Measurements from ENCODE around the gene RNF217. TPM values are rescaled to one million over a fixed set of nuclear protein-coding genes. Genes with fewer than 3 reads are reported as not detected.
"Not testable (repeated sequence)": the region's sequence is repeated elsewhere in the genome, so short reads cannot be mapped to it uniquely, and the experiment has no call there.

The RNF217 gene
- 10 to 100 TPM in 1 of 4 donors, 1 to 10 TPM in 1, under 1 TPM in 2; 0.54 to 17.7 (median 1.8) TPM for polyA plus RNA-seq
- long read RNA-seq, donor 1, full-length matches to known transcripts = 4 of 4 reads
- long read RNA-seq, donor 1, partial matches to known transcripts = 0 of 4 reads
- long read RNA-seq, donor 1, other reads (novel, unspliced or antisense) = 0 of 4 reads
- long read RNA-seq, donor 2 = 0 reads
- long read RNA-seq, donor 3, partial matches to known transcripts = 0 of 1 reads
- long read RNA-seq, donor 3, other reads (novel, unspliced or antisense) = 0 of 1 reads
- long read RNA-seq, donor 4 = 0 reads
- long read RNA-seq, donor 5, partial matches to known transcripts = 0 of 1 reads
- long read RNA-seq, donor 5, other reads (novel, unspliced or antisense) = 0 of 1 reads
- long read RNA-seq, donor 6 = 0 reads
- long read RNA-seq, donor 7, full-length matches to known transcripts = 5 of 5 reads
- long read RNA-seq, donor 7, partial matches to known transcripts = 0 of 5 reads
- long read RNA-seq, donor 7, other reads (novel, unspliced or antisense) = 0 of 5 reads
- long read RNA-seq, donor 8 = 0 reads
- long read RNA-seq, donor 9 = 0 reads
- long read RNA-seq, donor 10, full-length matches to known transcripts = 1 of 1 reads
- long read RNA-seq, donor 10, partial matches to known transcripts = 0 of 1 reads
- long read RNA-seq, donor 10, other reads (novel, unspliced or antisense) = 0 of 1 reads

GRCh38 chr6:124961777-124962638, at the start of gene RNF217:
RNF217 (plus strand) TSS chr6:124962437; CDS start chr6:124962545, 108 bp downstream.
- Histone ChIP-seq H3K36me3 (ENCODE audit: control insufficient read depth in 3 of 3, insufficient read depth in 2 of 3, low read depth in 1 of 3, low read length in 3 of 3) (no peaks in the 10 kb centered on the region), H3K27ac (ENCODE audit: low read depth in 1 of 3, low read length in 2 of 3) (peak within 1 kb of the TSS; percentile 81 to 85 (median 85)), H3K9me3 (ENCODE audit: control insufficient read depth in 2 of 2, insufficient read depth in 1 of 2, low read depth in 1 of 2, low read length in 1 of 2) (no peaks in the 10 kb centered on the region), H3K4me3 (ENCODE audit: low read depth in 1 of 3, low read length in 3 of 3) (peak within 1 kb of the TSS; percentile 46 to 92 (median 62)), H3K27me3 (ENCODE audit: control insufficient read depth in 3 of 3, insufficient read depth in 3 of 3, low read length in 3 of 3) (no peaks in the 10 kb centered on the region), H3K4me1 (ENCODE audit: control insufficient read depth in 3 of 3, insufficient read depth in 2 of 3, low read depth in 1 of 3, low read length in 2 of 3) (peaks cover 0 to 10% (median 7%) of the 10 kb centered on the region in 3 donors)
- FAIRE-seq (no peak), DNase-seq (peak in 1 of 2 donors; percentile 43)
- WGBS, 3 donors = 1% methylated on average over 43 to 101 of the region's 101 CpGs

GRCh38 chr6:124913056-124913455, 49.2 kb upstream of the RNF217 start:
- H3K4me1 ChIP-seq (ENCODE audit: control insufficient read depth in 3 of 3, insufficient read depth in 2 of 3, low read depth in 1 of 3, low read length in 2 of 3) = no peaks in the 10 kb centered on the region
- 93 to 97% (median 94%) methylated on average over 1 of the region's 1 CpG for WGBS, 3 donors
- H3K36me3 ChIP-seq (ENCODE audit: control insufficient read depth in 3 of 3, insufficient read depth in 2 of 3, low read depth in 1 of 3, low read length in 3 of 3) = no peaks in the 10 kb centered on the region
- H3K27me3 ChIP-seq (ENCODE audit: control insufficient read depth in 3 of 3, insufficient read depth in 3 of 3, low read length in 3 of 3) = no peaks in the 10 kb centered on the region
- no peak overlapping the region for H3K27ac ChIP-seq (ENCODE audit: low read depth in 1 of 3, low read length in 2 of 3)
- DNase-seq (no peak), FAIRE-seq (no peak)
- no peak overlapping the region for H3K4me3 ChIP-seq (ENCODE audit: low read depth in 1 of 3, low read length in 3 of 3)
- no peaks in the 10 kb centered on the region for H3K9me3 ChIP-seq (ENCODE audit: control insufficient read depth in 2 of 2, insufficient read depth in 1 of 2, low read depth in 1 of 2, low read length in 1 of 2)

- 90 to 93% (median 92%) methylated on average over 1 of the region's 1 CpG for WGBS, 3 donors
- FAIRE-seq = no peak
Measured at GRCh38 chr6:124917769-124918168, 44.5 kb upstream of the RNF217 start.

GRCh38 chr6:124919703-124920102, 42.5 kb upstream of the RNF217 start:
- FAIRE-seq; H3K4me1 ChIP-seq (ENCODE audit: control insufficient read depth in 3 of 3, insufficient read depth in 2 of 3, low read depth in 1 of 3, low read length in 2 of 3): not testable (repeated sequence)

More at GRCh38 chr6:124917769-124918168, 44.5 kb upstream of the RNF217 start:
- Histone ChIP-seq H3K4me3 (ENCODE audit: low read depth in 1 of 3, low read length in 3 of 3) (no peak overlapping the region), H3K36me3 (ENCODE audit: control insufficient read depth in 3 of 3, insufficient read depth in 2 of 3, low read depth in 1 of 3, low read length in 3 of 3) (no peaks in the 10 kb centered on the region), H3K4me1 (ENCODE audit: control insufficient read depth in 3 of 3, insufficient read depth in 2 of 3, low read depth in 1 of 3, low read length in 2 of 3) (no peaks in the 10 kb centered on the region), H3K9me3 (ENCODE audit: control insufficient read depth in 2 of 2, insufficient read depth in 1 of 2, low read depth in 1 of 2, low read length in 1 of 2) (peaks cover 0 to 12% of the 10 kb centered on the region in 2 donors), H3K27me3 (ENCODE audit: control insufficient read depth in 3 of 3, insufficient read depth in 3 of 3, low read length in 3 of 3) (no peaks in the 10 kb centered on the region), H3K27ac (ENCODE audit: low read depth in 1 of 3, low read length in 2 of 3) (no peak overlapping the region)
- no peak for DNase-seq

GRCh38 chr6:124924333-124924759, 37.9 kb upstream of the RNF217 start:
- WGBS, 3 donors = 38 to 44% (median 44%) methylated on average over 3 of the region's 3 CpGs
- H3K9me3 ChIP-seq (ENCODE audit: control insufficient read depth in 2 of 2, insufficient read depth in 1 of 2, low read depth in 1 of 2, low read length in 1 of 2) = peaks cover 0 to 12% of the 10 kb centered on the region in 2 donors
- H3K27me3 ChIP-seq (ENCODE audit: control insufficient read depth in 3 of 3, insufficient read depth in 3 of 3, low read length in 3 of 3) = no peaks in the 10 kb centered on the region
- FAIRE-seq = no peak
- peak in 1 of 2 donors; percentile 4 for DNase-seq
- H3K4me3 ChIP-seq (ENCODE audit: low read depth in 1 of 3, low read length in 3 of 3) = no peak overlapping the region
- no peaks in the 10 kb centered on the region for H3K36me3 ChIP-seq (ENCODE audit: control insufficient read depth in 3 of 3, insufficient read depth in 2 of 3, low read depth in 1 of 3, low read length in 3 of 3)
- H3K4me1 ChIP-seq (ENCODE audit: control insufficient read depth in 3 of 3, insufficient read depth in 2 of 3, low read depth in 1 of 3, low read length in 2 of 3) = no peaks in the 10 kb centered on the region
- H3K27ac ChIP-seq (ENCODE audit: low read depth in 1 of 3, low read length in 2 of 3) = no peak overlapping the region

More at GRCh38 chr6:124919703-124920102, 42.5 kb upstream of the RNF217 start:
- 79 to 90% (median 90%) methylated on average over 2 of the region's 2 CpGs for WGBS, 3 donors
- H3K9me3 ChIP-seq (ENCODE audit: control insufficient read depth in 2 of 2, insufficient read depth in 1 of 2, low read depth in 1 of 2, low read length in 1 of 2) = peaks cover 0 to 12% of the 10 kb centered on the region in 2 donors
- DNase-seq; H3K36me3 ChIP-seq (ENCODE audit: control insufficient read depth in 3 of 3, insufficient read depth in 2 of 3, low read depth in 1 of 3, low read length in 3 of 3); H3K27me3 ChIP-seq (ENCODE audit: control insufficient read depth in 3 of 3, insufficient read depth in 3 of 3, low read length in 3 of 3); H3K27ac ChIP-seq (ENCODE audit: low read depth in 1 of 3, low read length in 2 of 3); H3K4me3 ChIP-seq (ENCODE audit: low read depth in 1 of 3, low read length in 3 of 3): not testable (repeated sequence)

- no peak overlapping the region for H3K27ac ChIP-seq (ENCODE audit: low read depth in 1 of 3, low read length in 2 of 3)
- no peaks in the 10 kb centered on the region for H3K27me3 ChIP-seq (ENCODE audit: control insufficient read depth in 3 of 3, insufficient read depth in 3 of 3, low read length in 3 of 3)
- H3K4me3 ChIP-seq (ENCODE audit: low read depth in 1 of 3, low read length in 3 of 3) = no peak overlapping the region
- H3K9me3 ChIP-seq (ENCODE audit: control insufficient read depth in 2 of 2, insufficient read depth in 1 of 2, low read depth in 1 of 2, low read length in 1 of 2) = peaks cover 0 to under 1% of the 10 kb centered on the region in 2 donors
- 55 to 87% (median 57%) methylated on average over 2 of the region's 2 CpGs for WGBS, 3 donors
- DNase-seq = peak in 1 of 2 donors; percentile 3
- no peak for FAIRE-seq
- no peaks in the 10 kb centered on the region for H3K36me3 ChIP-seq (ENCODE audit: control insufficient read depth in 3 of 3, insufficient read depth in 2 of 3, low read depth in 1 of 3, low read length in 3 of 3)
- H3K4me1 ChIP-seq (ENCODE audit: control insufficient read depth in 3 of 3, insufficient read depth in 2 of 3, low read depth in 1 of 3, low read length in 2 of 3) = no peaks in the 10 kb centered on the region
Measured at GRCh38 chr6:124926435-124926834, 35.8 kb upstream of the RNF217 start.

GRCh38 chr6:124927806-124928205, 34.4 kb upstream of the RNF217 start:
- no peaks in the 10 kb centered on the region for H3K9me3 ChIP-seq (ENCODE audit: control insufficient read depth in 2 of 2, insufficient read depth in 1 of 2, low read depth in 1 of 2, low read length in 1 of 2)
- H3K27ac ChIP-seq (ENCODE audit: low read depth in 1 of 3, low read length in 2 of 3) = no peak overlapping the region
- H3K4me1 ChIP-seq (ENCODE audit: control insufficient read depth in 3 of 3, insufficient read depth in 2 of 3, low read depth in 1 of 3, low read length in 2 of 3) = no peaks in the 10 kb centered on the region
- DNase-seq = no peak
- 90 to 96% (median 96%) methylated on average over 2 of the region's 2 CpGs for WGBS, 3 donors
- no peaks in the 10 kb centered on the region for H3K36me3 ChIP-seq (ENCODE audit: control insufficient read depth in 3 of 3, insufficient read depth in 2 of 3, low read depth in 1 of 3, low read length in 3 of 3)
- no peak for FAIRE-seq
- H3K27me3 ChIP-seq (ENCODE audit: control insufficient read depth in 3 of 3, insufficient read depth in 3 of 3, low read length in 3 of 3) = no peaks in the 10 kb centered on the region
- no peak overlapping the region for H3K4me3 ChIP-seq (ENCODE audit: low read depth in 1 of 3, low read length in 3 of 3)

GRCh38 chr6:124928851-124929250, 33.4 kb upstream of the RNF217 start:
- Histone ChIP-seq H3K27ac (ENCODE audit: low read depth in 1 of 3, low read length in 2 of 3) (no peak overlapping the region), H3K36me3 (ENCODE audit: control insufficient read depth in 3 of 3, insufficient read depth in 2 of 3, low read depth in 1 of 3, low read length in 3 of 3) (no peaks in the 10 kb centered on the region), H3K4me1 (ENCODE audit: control insufficient read depth in 3 of 3, insufficient read depth in 2 of 3, low read depth in 1 of 3, low read length in 2 of 3) (no peaks in the 10 kb centered on the region), H3K9me3 (ENCODE audit: control insufficient read depth in 2 of 2, insufficient read depth in 1 of 2, low read depth in 1 of 2, low read length in 1 of 2) (no peaks in the 10 kb centered on the region), H3K27me3 (ENCODE audit: control insufficient read depth in 3 of 3, insufficient read depth in 3 of 3, low read length in 3 of 3) (no peaks in the 10 kb centered on the region), H3K4me3 (ENCODE audit: low read depth in 1 of 3, low read length in 3 of 3) (no peak overlapping the region)
- WGBS, 3 donors = 88 to 91% (median 91%) methylated on average over 4 of the region's 4 CpGs
- DNase-seq (no peak), FAIRE-seq (no peak)
